GM20431 (cell line): ENCODE data around the gene EDRF1.

Experiments
- in situ Hi-C: fragments of 300-500 bp; cut with MseI, MboI; formaldehyde crosslinking; loops from one replicate; pipeline ENCODE4 v1.15.0; 2020; ENCODE audit warnings: low sequenced_read_pairs; ENCODE audit not compliant: unreplicated experiment

The EDRF1 gene

GRCh38 chr10:125781374-125781773 is 61.9 kb downstream of the EDRF1 start:
- in situ Hi-C loops, result no loop called here

GRCh38 chr10:125782054-125782453 is 62.5 kb downstream of the EDRF1 start:
- in situ Hi-C loops, result no loop called here

GRCh38 chr10:125782616-125783015 is 63.1 kb downstream of the EDRF1 start:
- in situ Hi-C loops, result no loop called here

GRCh38 chr10:125783408-125783807 is 63.9 kb downstream of the EDRF1 start:
- in situ Hi-C loops, result no loop called here

- in situ Hi-C loops, result no loop called here
These were observed 64.4 kb downstream of the EDRF1 start for GRCh38 chr10:125783957-125784356.

- in situ Hi-C loops, result no loop called here
These were observed 66.3 kb downstream of the EDRF1 start for GRCh38 chr10:125785791-125786190.

GRCh38 chr10:125788156-125789034 is 68.9 kb downstream of the EDRF1 start:
- in situ Hi-C loops, result no loop called here

- in situ Hi-C loops, result no loop called here
These were observed 73.1 kb downstream of the EDRF1 start for GRCh38 chr10:125792342-125793300.

- in situ Hi-C loops, result no loop called here
These were observed 75.6 kb downstream of the EDRF1 start for GRCh38 chr10:125795128-125795527.

GRCh38 chr10:125795637-125796190 is 76.2 kb downstream of the EDRF1 start:
- in situ Hi-C loops, result no loop called here

- in situ Hi-C loops, result no loop called here
These were observed 77.9 kb downstream of the EDRF1 start for GRCh38 chr10:125797424-125797823.

GRCh38 chr10:125797994-125798662 is 78.6 kb downstream of the EDRF1 start:
- in situ Hi-C loops, result no loop called here

GRCh38 chr10:125799451-125800182 is 80.1 kb downstream of the EDRF1 start:
- in situ Hi-C loops, result no loop called here

GRCh38 chr10:125801574-125801973 is 82.1 kb downstream of the EDRF1 start:
- in situ Hi-C loops, result no loop called here

GRCh38 chr10:125802131-125802530 is 82.6 kb downstream of the EDRF1 start:
- in situ Hi-C loops, result no loop called here

GRCh38 chr10:125802739-125803138 is 83.2 kb downstream of the EDRF1 start:
- in situ Hi-C loops, result no loop called here

GRCh38 chr10:125808047-125808446 is 88.5 kb downstream of the EDRF1 start:
- in situ Hi-C loops, result no loop called here

GRCh38 chr10:125811251-125811650 is 91.7 kb downstream of the EDRF1 start:
- in situ Hi-C loops, result no loop called here

GRCh38 chr10:125812128-125812750 is 92.7 kb downstream of the EDRF1 start:
- in situ Hi-C loops, result no loop called here
